Activated CD8-positive, alpha-beta memory T cell treated with anti-CD3 and anti-CD28 coated beads for 24 hours (primary cell): ENCODE measurements around the gene LTF.
A peak's percentile ranks its signal among the peaks of the same experiment; 100 is the strongest.

Experiments
- DNase-seq: peaks from one replicate; pipeline ENCODE4 v3.0.0-alpha.2; 2020

The LTF gene

GRCh38 chr3:46467562-46467961 is 2.9 kb upstream of the LTF start:
- DNase-seq: peak; percentile 17

DNA sequence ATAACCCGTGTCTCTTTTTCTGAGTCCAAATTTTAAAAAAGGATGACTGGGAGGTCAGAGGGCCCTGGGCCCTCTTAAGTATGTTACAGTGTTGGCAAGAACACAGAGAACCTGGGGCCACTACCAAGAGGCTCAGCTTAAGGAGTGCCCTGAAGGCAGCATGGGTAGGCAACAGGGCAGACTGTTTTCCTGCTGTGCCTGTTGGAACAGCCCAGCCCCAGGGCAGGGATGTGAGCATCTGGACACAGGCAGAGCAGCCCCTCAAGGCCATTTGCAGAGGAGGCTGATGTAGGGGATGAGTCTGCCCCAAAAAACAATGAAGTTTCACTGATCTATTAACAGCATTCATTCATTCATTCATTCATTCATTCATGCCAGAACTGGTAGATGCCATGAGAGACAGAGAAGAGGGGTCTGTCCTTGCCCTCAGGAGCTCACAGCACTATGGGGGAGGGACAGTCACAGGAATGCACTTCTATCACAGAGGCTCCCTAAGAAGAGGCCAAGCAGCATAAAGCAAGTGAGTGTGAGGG is 2.2 kb upstream of the LTF start:
- peak; percentile 24 for DNase-seq

GRCh38 chr3:46466273-46466672 is 1.6 kb upstream of the LTF start:
- peak; percentile 41 for DNase-seq

DNA sequence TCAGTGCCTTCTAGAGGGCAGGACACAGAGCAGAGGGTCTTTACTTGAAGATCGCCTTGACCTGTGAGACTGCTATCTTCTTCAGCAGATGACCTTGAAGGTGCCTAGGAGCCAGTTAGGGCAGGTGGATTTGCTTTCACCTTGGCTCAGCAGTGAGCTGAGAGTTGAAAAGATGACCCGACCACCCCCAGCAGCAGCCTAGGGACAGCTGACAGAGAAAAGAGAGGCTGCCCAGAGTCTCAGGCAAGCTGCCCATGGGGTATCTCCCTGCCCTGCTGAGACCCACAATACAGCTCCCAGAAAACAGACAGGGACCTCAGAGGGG is 453 bp upstream of the LTF start:
- peak; percentile 33 for DNase-seq

DNA sequence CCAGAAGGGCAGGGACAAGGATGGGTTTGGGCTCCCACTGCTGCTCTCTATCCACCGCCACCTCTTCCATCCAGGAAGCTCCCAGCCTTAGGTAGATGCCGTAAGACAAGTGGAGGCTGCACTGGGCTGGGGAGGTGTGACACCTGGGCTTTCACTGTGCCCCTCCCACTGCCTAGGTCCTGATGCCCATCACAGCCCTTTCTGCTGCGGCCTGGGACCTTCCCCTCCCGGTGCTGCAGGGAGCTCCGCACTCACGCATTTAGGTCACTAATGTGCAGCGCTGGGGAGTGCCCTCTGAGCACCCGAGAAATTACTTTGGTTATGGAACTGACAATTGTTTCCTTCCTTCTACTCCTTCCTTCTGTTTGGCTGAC is 850 bp downstream of the LTF start:
- DNase-seq: peak; percentile 28

- peak; percentile 42 for DNase-seq
Measured at GRCh38 chr3:46463120-46463867, 1.4 kb downstream of the LTF start.

- peak; percentile 33 for DNase-seq
Measured at GRCh38 chr3:46462511-46462910, 2.2 kb downstream of the LTF start.

DNA sequence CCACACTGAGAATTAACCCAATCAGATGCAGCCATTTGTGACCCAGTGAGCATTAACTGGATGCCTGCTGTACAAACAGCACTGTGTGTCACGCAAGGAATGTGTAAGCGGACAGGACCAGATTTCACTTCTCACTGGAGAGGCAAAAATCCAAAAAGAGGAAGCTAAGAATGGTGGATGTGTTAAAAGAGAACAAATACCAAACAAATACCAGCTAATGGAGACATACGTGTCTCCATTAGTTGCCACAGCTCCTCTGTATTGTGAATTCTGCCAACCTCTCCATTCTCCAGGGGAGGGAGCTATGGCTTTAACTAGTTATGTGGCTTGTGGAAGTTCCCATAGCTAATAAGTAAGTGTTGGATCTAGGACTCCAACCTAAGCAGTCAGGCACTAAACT is 2.6 kb downstream of the LTF start:
- peak; percentile 15 for DNase-seq

GRCh38 chr3:46460051-46460450 is 4.7 kb downstream of the LTF start:
- no peak for DNase-seq

GRCh38 chr3:46456118-46456517 is 8.6 kb downstream of the LTF start:
- DNase-seq: peak; percentile 40

- no peak for DNase-seq
Measured at GRCh38 chr3:46455231-46456115, 9.2 kb downstream of the LTF start.

- no peak for DNase-seq
Measured at GRCh38 chr3:46454606-46455005, 10.1 kb downstream of the LTF start.

GRCh38 chr3:46454209-46454595 is 10.5 kb downstream of the LTF start:
- no peak for DNase-seq

GRCh38 chr3:46453526-46454208 is 11.0 kb downstream of the LTF start:
- DNase-seq: no peak

- DNase-seq: no peak
Measured at GRCh38 chr3:46449755-46450552, 14.8 kb downstream of the LTF start.

DNA sequence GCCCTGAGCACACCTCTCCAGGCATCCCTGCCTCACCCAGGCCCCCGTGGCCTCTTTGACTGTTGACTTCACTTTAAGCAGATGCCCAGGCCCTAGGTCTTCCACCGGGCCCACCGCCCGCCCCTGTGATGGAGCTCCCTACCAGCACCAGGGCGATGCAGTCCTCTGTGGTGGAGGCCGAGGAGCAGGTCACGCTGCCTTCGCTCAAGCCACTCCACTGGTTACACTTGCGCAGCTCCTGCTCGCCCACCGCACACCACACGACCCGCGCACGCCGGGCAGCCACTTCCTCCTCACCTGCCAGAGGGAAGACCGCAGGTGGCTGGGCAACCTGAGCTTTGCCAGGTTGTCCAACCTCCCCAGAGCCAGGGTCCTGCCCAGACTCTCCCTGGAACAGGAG is 16.0 kb downstream of the LTF start:
- no peak for DNase-seq

DNA sequence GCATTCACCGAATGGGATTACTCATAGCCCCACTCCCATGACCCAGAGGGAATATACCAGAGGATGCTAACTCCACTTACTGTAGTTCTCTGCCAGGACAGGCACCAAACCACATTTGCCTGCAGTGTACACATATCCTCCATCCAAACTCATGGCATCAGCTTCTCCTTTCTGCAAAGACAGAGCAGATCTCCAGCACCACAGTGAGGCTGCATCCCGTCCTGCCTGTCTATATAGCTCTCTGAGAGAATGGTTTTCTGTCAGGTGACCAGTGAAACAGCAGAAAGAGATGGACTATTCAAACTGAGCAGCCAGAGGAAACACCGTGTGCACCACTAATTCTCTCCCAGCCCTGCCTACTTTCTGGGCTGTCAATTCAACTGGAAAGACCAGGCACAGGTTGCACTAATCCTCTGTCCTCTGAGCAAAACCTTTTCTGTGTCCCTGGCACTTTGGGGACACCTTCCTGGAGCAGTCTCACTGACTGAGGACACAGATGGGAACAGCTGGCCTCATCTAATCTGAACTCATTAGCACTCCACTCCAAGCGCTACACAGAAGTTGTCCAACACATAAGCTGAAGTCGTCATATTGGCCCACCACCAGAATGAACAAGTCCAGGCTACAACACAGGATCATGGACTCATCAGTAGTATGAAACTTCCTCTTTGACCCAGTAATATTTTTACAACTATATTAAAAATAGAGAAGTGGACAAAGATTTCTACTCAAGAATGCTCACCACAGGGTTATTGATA is 17.3 kb downstream of the LTF start:
- no peak for DNase-seq

GRCh38 chr3:46442576-46443530 is 21.9 kb downstream of the LTF start:
- peak; percentile 71 for DNase-seq

- no peak for DNase-seq
Measured at GRCh38 chr3:46440531-46441294, 24.0 kb downstream of the LTF start.

DNA sequence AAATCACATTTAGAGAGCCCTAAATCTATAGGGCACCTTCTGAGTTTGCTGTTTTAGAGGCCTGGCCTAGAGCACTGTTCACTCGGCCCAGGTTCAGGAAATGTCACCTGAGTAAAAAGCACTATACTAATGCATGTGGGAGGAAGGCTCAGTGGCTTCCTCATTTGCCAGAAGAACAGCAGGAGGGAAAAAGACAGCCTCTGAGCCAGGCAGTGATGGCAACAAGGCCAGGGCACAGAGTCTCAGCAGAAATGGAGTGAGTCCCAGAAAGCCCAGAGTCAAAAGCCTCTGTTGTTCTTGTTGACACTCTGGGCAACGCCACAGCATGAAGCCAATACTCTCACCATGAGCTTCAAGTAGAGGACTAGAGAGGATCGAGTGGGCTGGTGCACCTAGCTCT is 25.9 kb downstream of the LTF start:
- DNase-seq: no peak
